Adipose tissue (tissue), 3 donors: ENCODE data around the gene DACH1. TPM values are rescaled to one million over a fixed set of nuclear protein-coding genes. Genes with fewer than 3 reads are reported as not detected.

Experiments used
- H3K27ac ChIP-seq: one replicate; pipeline ENCODE4 v1.5.1; 2013; ENCODE audit warnings: low read depth, low read length
- WGBS, 3 donors: extraction: QIAGEN DNeasy Blood & Tissue Kit; methylation state at CpG; one replicate each; pipeline ENCODE4 v1.1.7; 2013; 5-methylcytosine and 5-hydroxymethylcytosine counted together
- polyA plus RNA-seq, 3 donors: library from polyadenylated mRNA; stranded (reverse); fragments of 200-250 nt; gene quantifications; one replicate each; pipeline ENCODE4 v1.2.3, GENCODE V29; 2013
- donor health status: healthy with polysubstance abuse.
- donor health status: Bipolar disorder and iron deficiency.
- donor health status: healthy.

DACH1 gene
- polyA plus RNA-seq, 3 donors, result 0.62 to 2.5 (median 2.2) TPM

GRCh38 chr13:71619096-71619495, 247.9 kb downstream of the DACH1 start:
- no peak overlapping the region for H3K27ac ChIP-seq

DNA sequence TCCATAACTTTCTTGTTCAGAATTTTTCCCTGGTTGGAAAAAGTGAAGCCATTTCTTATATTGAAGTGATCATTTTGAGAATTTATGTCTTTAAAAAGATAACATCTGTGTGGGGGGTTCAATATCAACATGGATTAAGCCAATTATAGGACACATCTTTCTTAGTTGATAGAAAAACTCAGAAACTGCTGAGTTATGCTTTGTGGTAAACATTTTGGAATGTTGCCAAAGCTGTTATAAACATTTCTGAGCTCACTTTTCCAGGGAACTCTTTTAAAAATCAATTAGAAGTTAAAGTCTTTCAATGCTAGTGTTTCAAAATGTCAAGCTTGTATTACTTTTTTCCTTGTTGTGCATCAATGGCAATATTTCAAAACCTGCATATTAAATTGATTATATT, 248.8 kb downstream of the DACH1 start:
- no peak overlapping the region for H3K27ac ChIP-seq

DNA sequence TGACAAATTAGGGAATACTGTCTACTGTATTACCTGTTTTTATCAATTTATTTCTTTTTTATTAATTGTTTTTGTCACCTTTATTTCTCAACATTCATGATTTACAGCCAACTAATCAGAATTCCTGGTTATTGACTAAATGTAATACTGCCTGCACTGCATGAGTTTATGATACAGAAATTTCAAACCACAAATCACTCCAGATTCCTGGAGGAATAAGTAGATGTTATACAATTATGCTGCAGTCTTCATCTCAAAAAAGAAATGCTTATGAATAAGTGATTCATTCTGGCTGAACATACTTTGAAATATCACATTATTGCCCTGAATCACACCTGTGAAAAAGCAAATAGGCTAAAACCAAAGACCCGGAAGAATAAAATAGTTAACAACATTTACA, 249.7 kb downstream of the DACH1 start:
- 91 to 97% (median 93%) methylated on average over 1 of the region's 1 CpG for WGBS, 3 donors
- H3K27ac ChIP-seq, result no peak overlapping the region

GRCh38 chr13:71613066-71613745, 253.8 kb downstream of the DACH1 start:
- 33 to 69% (median 33%) methylated on average over 6 of the region's 6 CpGs for WGBS, 3 donors
- no peak overlapping the region for H3K27ac ChIP-seq

DNA sequence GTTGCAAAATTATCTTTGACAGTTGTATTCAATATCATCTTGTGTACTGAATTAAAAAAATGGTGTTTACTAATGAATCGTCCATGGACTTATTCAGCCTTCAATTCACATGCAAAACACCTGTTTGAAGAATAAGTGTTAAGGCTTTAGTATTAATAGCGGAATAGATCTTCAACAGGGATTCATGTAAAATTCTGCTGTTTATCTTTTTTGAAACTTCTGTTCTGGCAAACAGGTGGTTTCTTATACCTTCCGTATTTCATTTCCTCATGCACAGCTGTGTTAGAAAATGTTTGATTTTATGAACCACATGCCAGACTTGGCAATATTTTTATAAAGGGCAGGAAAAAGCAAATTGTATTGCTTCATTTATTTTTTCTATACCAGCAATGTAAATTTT, 255.7 kb downstream of the DACH1 start:
- no peak overlapping the region for H3K27ac ChIP-seq
- 47 to 61% (median 54%) methylated on average over 3 of the region's 3 CpGs for WGBS, 3 donors

DNA sequence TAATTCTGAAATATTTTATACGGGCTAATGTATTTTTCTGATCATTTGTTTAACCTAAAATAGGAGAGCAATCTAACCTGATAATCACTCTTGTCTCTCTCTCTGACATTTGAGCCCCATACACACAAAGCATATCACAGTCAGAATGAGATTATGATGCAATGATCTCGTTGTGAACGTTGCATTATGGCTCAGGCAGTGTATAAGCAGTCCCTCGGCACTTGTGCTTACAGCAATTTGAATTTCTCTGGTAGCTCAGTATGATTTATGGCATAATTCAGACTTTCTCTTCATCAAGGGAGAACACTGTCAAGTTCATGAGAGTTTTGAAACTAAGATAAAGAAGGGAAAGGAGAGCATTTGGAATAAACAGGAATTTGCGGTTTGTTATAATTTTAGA, 256.1 kb downstream of the DACH1 start:
- H3K27ac ChIP-seq, result no peak overlapping the region
- WGBS, 3 donors, result 31 to 36% (median 33%) methylated on average over 5 of the region's 5 CpGs

GRCh38 chr13:71609271-71609670, 257.7 kb downstream of the DACH1 start:
- no peak overlapping the region for H3K27ac ChIP-seq
- WGBS, 3 donors, result 91 to 95% (median 93%) methylated on average over 7 of the region's 7 CpGs

DNA sequence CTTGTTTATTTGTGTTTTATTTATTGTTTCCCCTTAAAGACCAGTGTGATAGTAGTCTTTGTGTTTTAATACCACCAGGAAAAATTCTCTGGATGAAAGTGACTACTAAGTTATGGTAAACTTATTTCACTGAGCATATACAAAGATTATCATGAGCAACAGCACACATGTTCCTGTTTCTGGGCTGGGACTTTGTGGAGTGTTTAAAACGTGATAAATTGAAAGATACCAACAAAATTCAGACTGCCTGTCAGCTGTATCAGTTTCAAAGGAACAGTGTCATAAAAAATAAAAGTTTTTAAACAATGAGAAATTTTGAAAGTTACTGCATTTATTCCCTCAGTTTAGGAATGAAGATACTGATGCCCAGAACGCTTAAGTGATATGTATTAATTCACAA, 259.4 kb downstream of the DACH1 start:
- no peak overlapping the region for H3K27ac ChIP-seq
- WGBS, 3 donors, result 61 to 66% (median 64%) methylated on average over 2 of the region's 2 CpGs

- no peak overlapping the region for H3K27ac ChIP-seq
Observed at GRCh38 chr13:71606818-71607217, 260.2 kb downstream of the DACH1 start.

GRCh38 chr13:71605744-71606143, 261.3 kb downstream of the DACH1 start:
- WGBS, 3 donors, result 90 to 95% (median 94%) methylated on average over 2 of the region's 2 CpGs
- H3K27ac ChIP-seq, result no peak overlapping the region

GRCh38 chr13:71603255-71603654, 263.7 kb downstream of the DACH1 start:
- no peak overlapping the region for H3K27ac ChIP-seq
- 93 to 95% (median 95%) methylated on average over 2 of the region's 2 CpGs for WGBS, 3 donors

GRCh38 chr13:71602344-71602743, 264.7 kb downstream of the DACH1 start:
- 69 to 83% (median 75%) methylated on average over 3 of the region's 3 CpGs for WGBS, 3 donors
- H3K27ac ChIP-seq, result no peak overlapping the region

- WGBS, 3 donors, result 70 to 95% (median 80%) methylated on average over 1 of the region's 1 CpG
- no peak overlapping the region for H3K27ac ChIP-seq
Observed at GRCh38 chr13:71597150-71597549, 269.9 kb downstream of the DACH1 start.

GRCh38 chr13:71596116-71596515, 270.9 kb downstream of the DACH1 start:
- H3K27ac ChIP-seq, result no peak overlapping the region
- 92 to 97% (median 94%) methylated on average over 3 of the region's 3 CpGs for WGBS, 3 donors

GRCh38 chr13:71593566-71593965, 273.4 kb downstream of the DACH1 start:
- no peak overlapping the region for H3K27ac ChIP-seq

DNA sequence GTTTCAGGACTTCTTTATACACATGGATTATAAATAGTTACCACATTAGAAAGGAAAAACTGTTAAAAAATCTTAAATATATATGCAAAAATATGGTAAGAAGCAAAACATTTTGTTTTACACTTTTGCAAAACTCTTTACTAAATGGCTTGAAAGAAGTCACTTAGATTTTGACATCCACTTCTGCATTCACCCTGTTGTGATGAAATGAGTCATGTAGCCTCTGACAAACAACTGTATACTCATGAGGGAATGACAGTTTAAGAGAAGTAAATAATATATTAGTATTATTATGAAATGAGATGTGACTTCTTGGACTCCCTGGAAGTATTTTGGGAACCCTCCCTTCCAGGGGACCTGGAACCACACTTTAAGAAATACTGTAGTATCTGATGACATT, 275.6 kb downstream of the DACH1 start:
- H3K27ac ChIP-seq, result no peak overlapping the region

GRCh38 chr13:71590654-71591148, 276.3 kb downstream of the DACH1 start:
- WGBS, 3 donors, result 91 to 99% (median 97%) methylated on average over 3 of the region's 3 CpGs
- H3K27ac ChIP-seq, result no peak overlapping the region

DNA sequence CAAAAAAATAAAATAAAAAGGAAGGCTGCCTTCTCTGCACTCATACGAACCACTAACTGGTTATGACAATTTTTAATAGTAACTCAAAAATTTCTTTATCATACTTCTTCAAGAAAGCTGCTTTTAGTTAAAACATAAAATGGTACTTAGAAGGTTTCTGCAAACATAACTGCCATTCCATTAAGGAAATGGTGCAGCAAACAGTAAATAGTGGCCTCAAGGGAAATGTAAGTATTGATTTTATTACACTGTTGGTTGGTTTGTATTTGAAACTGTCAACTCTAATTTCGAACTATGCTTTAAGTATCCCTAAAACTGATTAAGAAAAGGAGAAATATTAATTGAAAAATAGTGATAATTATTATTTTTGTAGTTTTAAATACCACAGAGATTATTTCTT, 278.0 kb downstream of the DACH1 start:
- WGBS, 3 donors, result 54 to 92% (median 86%) methylated on average over 2 of the region's 2 CpGs
- no peak overlapping the region for H3K27ac ChIP-seq

DNA sequence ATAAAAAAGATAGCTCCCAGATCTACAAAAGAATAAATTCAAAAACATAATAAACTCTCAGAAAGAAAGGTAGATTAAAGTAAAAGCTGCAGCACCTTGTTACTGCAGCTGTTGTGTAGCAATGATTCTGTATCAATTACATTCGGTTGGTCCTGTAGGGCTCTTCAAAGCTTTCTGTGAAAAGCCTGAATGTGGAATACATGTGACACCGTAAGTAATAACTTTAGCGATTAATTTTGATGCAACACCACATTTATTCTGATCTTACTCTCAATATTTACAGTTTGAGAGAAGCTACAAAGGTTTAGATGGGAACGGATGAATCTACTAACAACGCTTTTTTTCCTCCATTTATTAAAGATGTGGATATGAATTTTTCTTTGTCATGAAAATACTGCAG, 279.2 kb downstream of the DACH1 start:
- no peak overlapping the region for H3K27ac ChIP-seq
- WGBS, 3 donors, result 82 to 89% (median 84%) methylated on average over 5 of the region's 5 CpGs

- WGBS, 3 donors, result 82 to 91% (median 84%) methylated on average over 2 of the region's 2 CpGs
- no peak overlapping the region for H3K27ac ChIP-seq
Observed at GRCh38 chr13:71587193-71587592, 279.8 kb downstream of the DACH1 start.

- H3K27ac ChIP-seq, result no peak overlapping the region
- WGBS, 3 donors, result 88 to 96% (median 95%) methylated on average over 5 of the region's 5 CpGs
Observed at GRCh38 chr13:71583581-71583980, 283.4 kb downstream of the DACH1 start.
